Myocyte (in vitro differentiated cells): ENCODE results near the gene TRIO. TPM values are rescaled to one million over a fixed set of nuclear protein-coding genes. Genes with fewer than 3 reads are reported as not detected.
A peak's percentile ranks its signal among the peaks of the same experiment; 100 is the strongest.

Experiments used
- DNase-seq: peaks from one replicate; pipeline ENCODE4 v3.0.0-alpha.2; 2012; ENCODE audit warnings: low read depth
- total RNA-seq: library from RNA; depleted of rRNA; stranded (reverse); fragments of >200 nt; gene quantifications from 2 replicates; pipeline ENCODE4 v1.2.3, GENCODE V29; 2014

The TRIO gene
- total RNA-seq, 1 donor from 2014 or later, result 126 TPM

- peak; percentile 49 for DNase-seq
Observed at GRCh38 chr5:14184725-14185124, 41.6 kb downstream of the TRIO start.

GRCh38 chr5:14185326-14186058 is 42.4 kb downstream of the TRIO start:
- DNase-seq, result peak; percentile 83

GRCh38 chr5:14186059-14186830 is 43.1 kb downstream of the TRIO start:
- peak; percentile 46 for DNase-seq

DNA sequence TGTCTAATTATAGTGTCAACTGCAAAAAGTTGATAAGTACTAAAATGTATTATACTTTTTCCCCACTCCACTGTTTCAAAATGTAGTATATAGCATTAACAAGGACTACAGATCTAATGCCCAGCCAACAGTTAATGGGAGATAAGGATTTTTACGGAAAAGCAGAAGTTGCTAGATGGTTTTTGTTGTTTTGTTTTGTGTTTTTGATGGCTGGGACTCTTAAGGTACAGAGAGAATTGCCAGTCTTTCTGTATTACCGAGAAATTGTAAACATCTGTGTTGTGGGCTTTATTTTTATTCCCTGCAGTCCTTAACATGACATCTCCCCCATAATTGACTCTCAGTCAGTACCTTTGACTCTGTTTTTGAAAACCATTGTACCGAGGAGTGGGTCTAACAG is 44.0 kb downstream of the TRIO start:
- DNase-seq, result no peak

DNA sequence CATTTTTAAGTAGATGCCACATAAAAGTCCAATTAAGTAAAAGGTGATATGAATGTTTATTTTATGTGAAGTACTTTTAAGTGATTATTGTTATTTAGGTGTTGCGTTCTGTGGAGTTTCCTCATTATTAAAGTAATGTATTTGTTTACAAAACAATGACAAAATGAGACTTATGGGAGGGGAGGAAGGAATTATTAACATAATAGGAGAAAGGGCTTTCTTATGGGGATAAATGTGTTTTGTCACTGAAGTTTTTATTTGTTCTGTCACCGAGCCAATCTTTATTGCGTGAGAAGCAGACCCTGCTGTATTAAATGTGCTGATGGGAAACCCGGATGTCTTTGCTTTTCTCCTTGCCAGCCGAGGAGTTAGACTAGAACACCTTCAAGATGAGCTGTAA is 44.5 kb downstream of the TRIO start:
- DNase-seq, result peak; percentile 35

- no peak for DNase-seq
Observed at GRCh38 chr5:14188778-14189177, 45.6 kb downstream of the TRIO start.

DNA sequence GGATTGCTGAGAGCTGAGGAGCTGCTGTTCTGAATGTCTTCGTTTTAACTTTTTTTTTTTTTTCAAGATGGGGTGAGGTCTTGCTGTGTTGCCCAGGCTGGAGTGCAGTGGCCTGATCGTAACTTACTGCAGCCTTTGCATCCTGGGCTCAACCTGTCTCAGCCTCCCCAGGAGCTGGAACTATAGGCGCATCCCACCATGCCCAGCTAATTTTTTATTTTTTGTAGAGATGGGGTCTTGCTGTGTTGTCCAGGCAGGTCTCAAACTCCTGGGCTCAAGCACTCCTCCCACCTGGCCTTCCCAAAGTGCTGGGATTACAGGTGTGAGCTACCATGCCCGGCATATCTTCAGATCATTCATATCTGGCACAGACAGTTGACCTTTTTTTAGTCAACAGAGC is 46.5 kb downstream of the TRIO start:
- no peak for DNase-seq

DNA sequence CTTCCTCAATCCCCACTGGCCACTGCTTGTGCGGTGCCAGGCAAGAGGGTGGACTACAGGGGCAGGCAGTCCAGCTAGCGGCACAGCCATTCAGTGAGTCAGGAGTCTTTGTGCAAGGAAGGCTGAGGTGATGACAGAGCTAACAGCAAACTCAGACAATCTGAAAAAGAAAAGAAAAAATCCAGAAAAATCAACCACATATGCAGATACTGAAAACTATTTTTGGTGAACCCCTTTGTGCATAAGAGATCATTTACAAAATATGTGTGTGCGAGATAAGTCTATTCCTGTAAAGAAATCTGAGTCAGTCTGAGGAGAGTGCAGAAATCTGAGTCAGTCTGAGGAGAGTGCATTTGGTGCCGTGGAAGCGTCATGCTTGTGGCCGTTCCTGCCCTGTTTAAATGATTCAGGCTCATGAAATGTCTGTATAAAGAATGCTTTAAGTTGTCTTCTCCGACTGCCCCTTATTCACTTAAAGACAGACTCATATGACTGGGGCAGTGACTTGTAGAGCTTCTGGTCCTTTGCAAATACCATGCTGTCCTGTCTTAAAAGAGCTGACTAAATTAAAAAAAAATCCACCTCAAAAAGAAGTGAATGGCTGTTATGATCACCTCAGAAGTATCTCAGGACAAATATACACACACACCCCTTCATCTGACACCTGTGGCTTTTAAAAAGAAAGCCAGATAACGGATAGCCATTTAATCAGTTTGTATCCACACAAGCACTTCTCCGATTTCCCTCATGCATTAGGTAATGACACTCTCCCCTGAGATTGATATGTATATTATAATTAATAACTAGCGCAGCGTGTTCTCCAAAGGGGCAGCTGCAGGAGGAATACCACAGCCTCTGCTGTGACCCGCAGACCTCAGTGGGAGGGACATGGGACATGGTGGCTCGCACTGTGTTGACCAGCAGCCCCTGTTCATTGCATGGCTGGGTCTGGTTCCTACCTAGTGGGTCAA is 47.3 kb downstream of the TRIO start:
- peak; percentile 88 for DNase-seq

GRCh38 chr5:14191325-14191724 is 48.2 kb downstream of the TRIO start:
- DNase-seq, result no peak

DNA sequence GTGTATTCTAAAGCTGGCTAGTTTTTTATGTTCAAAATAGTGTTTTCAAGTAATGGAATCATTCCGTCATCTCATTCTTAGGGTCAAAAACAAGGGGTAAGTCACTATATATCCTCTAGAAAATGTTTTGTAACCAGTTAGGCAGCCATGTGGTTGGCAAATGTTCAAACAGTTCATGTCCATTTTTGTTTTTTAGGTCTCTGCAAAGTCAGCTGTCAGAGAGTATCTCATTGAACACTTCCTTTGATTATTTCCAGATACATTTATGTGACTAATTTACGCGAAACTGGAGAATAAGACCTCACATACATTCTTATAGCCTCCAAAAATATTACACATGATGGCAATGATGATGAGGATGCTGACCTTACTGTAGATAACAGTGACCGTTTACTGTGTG is 50.4 kb downstream of the TRIO start:
- no peak for DNase-seq

DNA sequence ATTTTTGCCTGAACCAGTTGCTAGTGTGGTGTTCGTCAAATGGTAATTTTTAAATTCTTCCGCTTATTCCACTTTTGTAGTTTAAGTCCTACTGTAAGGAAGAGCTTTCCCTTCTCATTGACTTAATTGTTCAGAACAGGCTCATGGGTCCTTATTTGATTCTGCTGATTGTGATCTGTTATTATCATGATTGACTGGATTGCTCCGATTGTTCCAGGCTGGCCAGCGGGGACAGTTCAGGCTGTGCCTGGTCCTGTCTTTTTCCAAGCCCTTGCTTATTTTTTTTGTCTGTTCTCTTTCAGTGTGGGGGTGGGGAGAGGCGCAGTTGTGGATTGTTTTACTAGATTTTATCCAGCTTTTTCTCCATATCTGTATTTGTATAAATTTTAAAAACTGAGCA is 52.4 kb downstream of the TRIO start:
- DNase-seq, result no peak

DNA sequence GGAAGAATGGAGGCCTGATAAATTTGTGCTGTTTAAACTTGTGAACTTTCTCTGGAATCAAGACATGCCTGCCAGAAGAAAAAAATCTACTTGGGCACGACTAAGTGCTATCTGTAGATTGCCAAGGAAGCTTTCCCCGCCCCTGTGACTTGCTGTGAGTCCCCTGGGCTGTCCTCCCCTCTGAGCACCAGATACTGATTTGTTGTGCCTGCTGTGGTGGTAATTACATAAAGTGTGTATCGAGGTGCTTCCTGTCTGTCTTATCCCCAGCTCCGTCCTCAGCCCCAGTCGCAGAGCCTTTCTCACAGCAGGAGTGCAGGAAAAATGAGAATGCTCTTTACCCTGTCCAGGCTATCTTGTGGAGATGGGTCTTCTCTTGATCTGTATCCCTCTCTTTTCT is 53.9 kb downstream of the TRIO start:
- DNase-seq, result no peak

- DNase-seq, result no peak
Observed at GRCh38 chr5:14199902-14200301, 56.8 kb downstream of the TRIO start.

DNA sequence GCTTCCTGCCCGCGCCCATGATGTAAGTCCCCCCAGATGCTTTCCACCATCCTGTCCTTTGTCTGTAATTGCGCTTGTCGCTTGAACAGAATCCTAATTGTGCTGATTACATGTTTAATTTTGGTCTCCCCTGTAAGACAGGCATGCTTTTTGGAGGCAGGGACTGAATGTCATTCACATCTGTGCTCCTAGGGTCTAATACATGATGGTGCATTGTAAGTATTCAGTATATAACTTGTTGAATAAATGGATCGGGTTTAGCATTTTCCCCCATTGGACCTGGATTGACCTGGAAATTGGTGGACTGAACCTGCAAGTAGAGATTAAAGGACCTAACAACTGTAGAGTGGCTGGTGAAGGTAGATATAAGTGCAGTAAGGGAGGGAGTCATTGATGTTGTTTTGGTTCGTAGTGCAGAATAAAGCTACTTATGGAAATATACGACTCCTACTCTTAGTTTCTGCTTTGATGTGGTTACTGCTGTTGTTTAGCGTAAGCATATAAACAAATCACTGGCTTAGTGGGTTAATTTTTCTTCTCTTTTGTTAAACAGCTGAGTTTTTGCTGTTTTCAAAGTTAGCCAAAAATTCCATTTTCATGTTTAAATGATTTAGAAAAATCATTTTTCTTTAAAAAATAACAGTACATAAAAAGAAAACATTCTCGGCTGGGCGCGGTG is 57.3 kb downstream of the TRIO start:
- DNase-seq, result no peak

DNA sequence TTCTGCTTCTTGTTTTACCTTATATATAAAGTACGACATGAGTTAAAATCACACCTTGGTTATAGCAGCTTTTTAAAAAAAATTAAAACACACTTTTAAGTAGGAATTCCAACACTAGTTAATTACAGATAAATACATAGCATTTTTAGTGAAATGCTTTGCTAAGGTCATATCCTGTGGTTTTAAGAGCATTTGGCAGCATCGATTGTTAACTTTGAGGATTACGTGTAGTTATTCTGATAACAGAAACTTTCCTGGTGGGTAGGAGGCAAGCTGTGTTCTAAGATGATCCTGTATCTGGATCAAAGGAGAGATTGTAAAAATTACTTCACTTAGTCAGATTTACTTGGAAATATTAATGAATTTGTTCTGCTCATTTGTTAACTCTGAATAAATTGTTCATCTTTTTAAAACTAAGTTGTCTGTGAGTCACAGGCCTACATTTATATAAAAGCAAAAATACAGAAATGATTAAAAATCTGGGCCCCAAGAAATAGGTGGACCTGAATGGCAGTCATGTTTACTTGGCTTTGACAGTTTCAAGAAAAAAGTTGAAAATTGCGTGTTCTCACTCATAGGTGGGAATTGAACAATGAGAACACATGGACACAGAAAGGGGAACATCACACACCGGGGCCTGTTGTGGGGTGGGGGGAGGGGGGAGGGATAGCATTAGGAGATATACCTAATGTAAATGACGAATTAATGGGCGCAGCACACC is 58.3 kb downstream of the TRIO start:
- DNase-seq, result no peak

DNA sequence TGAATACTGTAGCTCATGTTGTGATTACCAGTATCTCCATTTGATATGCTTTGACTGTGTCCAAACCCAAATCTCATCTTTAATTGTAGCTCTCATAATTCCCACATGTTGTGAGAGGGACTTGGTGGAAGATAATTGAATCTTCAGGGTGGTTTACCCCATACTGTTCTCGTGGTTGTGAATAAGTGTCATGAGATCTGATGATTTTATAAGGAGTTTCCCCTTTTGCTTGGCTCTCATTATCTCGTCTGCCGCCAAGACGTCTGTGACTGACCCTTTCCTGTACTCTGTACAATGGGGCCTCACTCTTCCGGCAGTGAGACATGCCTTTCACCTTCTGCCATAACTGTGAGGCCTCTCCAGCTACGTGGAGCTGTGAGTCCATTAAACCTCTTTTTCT is 59.3 kb downstream of the TRIO start:
- DNase-seq, result no peak

DNA sequence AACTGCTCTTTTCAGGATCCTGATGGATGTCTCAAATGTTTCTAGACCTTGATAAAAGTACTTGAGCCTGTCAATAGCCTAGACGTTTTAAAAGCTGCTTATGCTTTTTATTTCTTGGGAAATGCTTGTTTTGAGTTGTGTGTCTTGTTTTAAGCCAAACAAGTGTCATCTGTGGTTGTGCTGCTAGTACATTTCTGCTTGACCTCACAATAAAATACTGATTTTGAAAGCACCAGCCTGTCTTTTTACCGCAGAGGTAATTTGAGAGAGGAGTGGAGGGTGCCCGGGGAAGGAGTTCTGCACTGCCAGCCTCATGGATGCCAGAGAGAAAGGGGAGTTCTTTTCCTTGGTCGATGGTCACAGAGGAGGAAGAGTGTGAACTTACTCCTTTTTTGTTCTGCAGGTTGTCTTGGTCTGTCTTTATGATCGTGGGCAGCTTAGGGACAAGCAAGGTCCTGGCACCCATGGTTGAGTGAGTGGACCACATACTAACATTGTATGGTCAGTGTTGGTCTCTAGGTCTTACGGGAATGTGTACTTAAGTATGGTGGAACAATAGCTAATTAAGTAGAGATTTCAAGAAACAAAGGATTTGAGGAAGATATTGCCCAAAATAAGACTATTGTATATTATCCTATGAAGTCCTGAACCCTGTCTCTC is 61.0 kb downstream of the TRIO start:
- no peak for DNase-seq

GRCh38 chr5:14204785-14205321 is 61.7 kb downstream of the TRIO start:
- peak; percentile 68 for DNase-seq

- no peak for DNase-seq
Observed at GRCh38 chr5:14206028-14206725, 63.0 kb downstream of the TRIO start.
